Mesenchymal stem cell (in vitro differentiated cells and primary cell): ENCODE results near the gene C16orf74.

ENCODE experiments used
- DNase-seq: peaks from one replicate; pipeline ENCODE4 v3.0.0-alpha.2; 2013
- H2AFZ ChIP-seq: one replicate; pipeline ENCODE4 v1.6.1; 2013; ENCODE audit warnings: low read depth, mild to moderate bottlenecking, control low read depth, inconsistent platforms, low read length, moderate library complexity
- H2AK5ac ChIP-seq: 2 replicates; pipeline ENCODE4 v1.6.1; 2013; ENCODE audit warnings: low read length, moderate library complexity, mild to moderate bottlenecking, inconsistent platforms; ENCODE audit not compliant: severe bottlenecking
- H2BK120ac ChIP-seq: one replicate; pipeline ENCODE4 v1.6.1; 2013; ENCODE audit warnings: low read depth, mild to moderate bottlenecking, inconsistent platforms, low read length, moderate library complexity
- H2BK12ac ChIP-seq, 2 experiments: one replicate each; pipeline ENCODE4 v1.6.1; 2013; ENCODE audit warnings: inconsistent platforms in 2 of 2, low read length in 2 of 2, mild to moderate bottlenecking in 2 of 2, moderate library complexity in 2 of 2, control low read depth in 1 of 2
- H2BK15ac ChIP-seq: one replicate; pipeline ENCODE4 v1.6.1; 2013; ENCODE audit warnings: mild to moderate bottlenecking, low read depth, inconsistent platforms; ENCODE audit not compliant: poor library complexity, severe bottlenecking
- H2BK5ac ChIP-seq: 2 replicates; pipeline ENCODE4 v1.6.1; 2013; ENCODE audit warnings: low read depth, mild to moderate bottlenecking, low read length, control low read depth, inconsistent platforms; ENCODE audit not compliant: poor library complexity, severe bottlenecking
- H3K14ac ChIP-seq, 2 experiments: one replicate each; pipeline ENCODE4 v1.6.1; 2013; ENCODE audit warnings: inconsistent platforms in 2 of 2, low read length in 2 of 2, control low read depth in 1 of 2, mild to moderate bottlenecking in 1 of 2, moderate library complexity in 1 of 2
- H3K18ac ChIP-seq, 2 experiments: one replicate each; pipeline ENCODE4 v1.6.1; 2013; ENCODE audit warnings: inconsistent platforms in 2 of 2, low read length in 2 of 2, control low read depth in 1 of 2, low read depth in 1 of 2, mild to moderate bottlenecking in 1 of 2
- H3K23ac ChIP-seq, 2 experiments: one replicate each; pipeline ENCODE4 v1.6.1; 2013; ENCODE audit warnings: inconsistent platforms in 2 of 2, low read length in 2 of 2, mild to moderate bottlenecking in 2 of 2, moderate library complexity in 2 of 2, control low read depth in 1 of 2
- H3K27ac ChIP-seq: 2 replicates; pipeline ENCODE4 v1.5.1; 2013; ENCODE audit warnings: mild to moderate bottlenecking, moderate library complexity, low read length, control low read depth, inconsistent platforms; ENCODE audit not compliant: poor library complexity, severe bottlenecking
- H3K27me3 ChIP-seq, 2 experiments: 2 replicates each; pipeline versions ENCODE4 v1.6.1 to v1.7.0; 2013; ENCODE audit warnings: low read length in 2 of 2, mild to moderate bottlenecking in 2 of 2, moderate library complexity in 2 of 2, control low read depth in 1 of 2, inconsistent platforms in 1 of 2; ENCODE audit not compliant: control insufficient read depth in 1 of 2, insufficient read depth in 1 of 2
- H3K36me3 ChIP-seq, 2 experiments: 2 replicates each; pipeline versions ENCODE4 v1.6.1 to v1.7.0; 2013; ENCODE audit warnings: low read length in 2 of 2, control low read depth in 1 of 2, inconsistent platforms in 1 of 2, low read depth in 1 of 2, mild to moderate bottlenecking in 1 of 2; ENCODE audit not compliant: insufficient read depth in 2 of 2, control insufficient read depth in 1 of 2
- H3K4ac ChIP-seq, 2 experiments: one replicate each; pipeline ENCODE4 v1.6.1; 2013; ENCODE audit warnings: inconsistent platforms in 2 of 2, low read length in 2 of 2, mild to moderate bottlenecking in 2 of 2, moderate library complexity in 2 of 2, control low read depth in 1 of 2, low read depth in 1 of 2
- H3K4me1 ChIP-seq: 2 replicates; pipeline ENCODE4 v1.6.1; 2013; ENCODE audit warnings: low read depth, low read length, control low read depth; ENCODE audit not compliant: control insufficient read depth, insufficient read depth
- H3K4me2 ChIP-seq: 2 replicates; pipeline ENCODE4 v1.6.1; 2013; ENCODE audit warnings: low read length, mild to moderate bottlenecking, inconsistent platforms; ENCODE audit not compliant: poor library complexity, severe bottlenecking
- H3K4me3 ChIP-seq, 2 experiments: 2 replicates each; pipeline versions ENCODE4 v1.5.1 to v1.7.0; 2013; ENCODE audit warnings: low read length in 2 of 2, mild to moderate bottlenecking in 2 of 2, control low read depth in 1 of 2, low read depth in 1 of 2; ENCODE audit not compliant: insufficient read depth in 1 of 2
- H3K79me1 ChIP-seq: replicated peaks from 2 replicates; pipeline ENCODE4 v1.6.1; 2013; ENCODE audit warnings: mild to moderate bottlenecking, control low read depth, low read length, inconsistent platforms; ENCODE audit not compliant: poor library complexity, severe bottlenecking
- H3K9ac ChIP-seq: 2 replicates; pipeline ENCODE4 v1.7.0; 2013; ENCODE audit warnings: mild to moderate bottlenecking, low read length, moderate library complexity
- H3K9me3 ChIP-seq: 2 replicates; pipeline ENCODE4 v1.7.0; 2013; ENCODE audit warnings: mild to moderate bottlenecking, low read length; ENCODE audit not compliant: control insufficient read depth
- H4K8ac ChIP-seq: one replicate; pipeline ENCODE4 v1.6.1; 2013; ENCODE audit warnings: inconsistent platforms, mild to moderate bottlenecking, low read length, moderate library complexity
- H4K91ac ChIP-seq: one replicate; pipeline ENCODE4 v1.6.1; 2013; ENCODE audit warnings: mild to moderate bottlenecking, low read length, inconsistent platforms
- WGBS: methylation state at CpG from one replicate; pipeline ENCODE4 v1.1.7; 2013; ENCODE audit warnings: mixed read lengths; 5-methylcytosine and 5-hydroxymethylcytosine counted together

Gene C16orf74

GRCh38 chr16:85696781-85697180, 54.1 kb downstream of the C16orf74 start:
- H3K4me3 ChIP-seq: no peak overlapping the region
- H2BK15ac ChIP-seq: no peak overlapping the region
- peaks cover 3% of the 10 kb centered on the region for H3K4me1 ChIP-seq
- no peak overlapping the region for H4K91ac ChIP-seq
- H3K36me3 ChIP-seq: no peaks in the 10 kb centered on the region
- H3K9ac ChIP-seq: no peak overlapping the region
- no peak overlapping the region for H3K18ac ChIP-seq
- H3K9me3 ChIP-seq: peaks cover 4% of the 10 kb centered on the region
- H3K4me2 ChIP-seq: no peak overlapping the region
- H3K4ac ChIP-seq: no peak overlapping the region
- H2AK5ac ChIP-seq: no peak overlapping the region
- H2BK120ac ChIP-seq: no peak overlapping the region
- no peak overlapping the region for H2AFZ ChIP-seq
- no peak overlapping the region for H4K8ac ChIP-seq
- H3K27me3 ChIP-seq: peaks cover 58 to 59% of the 10 kb centered on the region in 2 experiments
- whole genome bisulfite sequencing: 97% methylated on average over 16 of the region's 16 CpGs
- H3K14ac ChIP-seq: no peak overlapping the region
- no peak overlapping the region for H3K27ac ChIP-seq
- H2BK12ac ChIP-seq: no peak overlapping the region
- no peak overlapping the region for H2BK5ac ChIP-seq
- H3K79me1 ChIP-seq: no peaks in the 10 kb centered on the region
- no peak overlapping the region for H3K23ac ChIP-seq
- DNase-seq: no peak

- DNase-seq: no peak
- H4K91ac ChIP-seq: no peak overlapping the region
- no peak overlapping the region for H3K14ac ChIP-seq
- H2BK15ac ChIP-seq: no peak overlapping the region
- H3K9ac ChIP-seq: no peak overlapping the region
- H3K4ac ChIP-seq: no peak overlapping the region
- H3K36me3 ChIP-seq: no peaks in the 10 kb centered on the region
- peaks cover 3% of the 10 kb centered on the region for H3K4me1 ChIP-seq
- H3K27ac ChIP-seq: no peak overlapping the region
- H3K18ac ChIP-seq: no peak overlapping the region
- H2AK5ac ChIP-seq: no peak overlapping the region
- no peak overlapping the region for H3K4me2 ChIP-seq
- no peak overlapping the region for H3K4me3 ChIP-seq
- H3K79me1 ChIP-seq: no peaks in the 10 kb centered on the region
- no peak overlapping the region for H2BK120ac ChIP-seq
- H3K23ac ChIP-seq: no peak overlapping the region
- no peaks in the 10 kb centered on the region for H3K9me3 ChIP-seq
- no peak overlapping the region for H2AFZ ChIP-seq
- H3K27me3 ChIP-seq: peaks cover 53 to 69% of the 10 kb centered on the region in 2 experiments
- H2BK5ac ChIP-seq: no peak overlapping the region
- no peak overlapping the region for H4K8ac ChIP-seq
- H2BK12ac ChIP-seq: no peak overlapping the region
- WGBS: 91% methylated on average over 24 of the region's 24 CpGs
Measured at GRCh38 chr16:85695196-85696128, 55.4 kb downstream of the C16orf74 start.

- peak; percentile 38 for DNase-seq
- Histone ChIP-seq H4K8ac (no peak overlapping the region), H4K91ac (no peak overlapping the region), H2BK15ac (no peak overlapping the region), H3K23ac (no peak overlapping the region), H3K4me1 (peaks cover 9% of the 10 kb centered on the region), H3K36me3 (no peaks in the 10 kb centered on the region), H3K4me2 (no peak overlapping the region), H3K79me1 (peaks cover 8% of the 10 kb centered on the region), H3K9me3 (no peaks in the 10 kb centered on the region), H3K9ac (no peak overlapping the region), H2BK12ac (no peak overlapping the region), H3K18ac (no peak overlapping the region), H3K4me3 (no peak overlapping the region), H2BK5ac (no peak overlapping the region), H3K27me3 (peaks cover 26 to 43% of the 10 kb centered on the region in 2 experiments), H2BK120ac (no peak overlapping the region), H3K4ac (no peak overlapping the region), H2AK5ac (no peak overlapping the region), H3K14ac (no peak overlapping the region), H2AFZ (no peak overlapping the region), H3K27ac (no peak overlapping the region)
- 59% methylated on average over 7 of the region's 7 CpGs for whole genome bisulfite sequencing
Measured at GRCh38 chr16:85690469-85691064, 60.3 kb downstream of the C16orf74 start.

DNA sequence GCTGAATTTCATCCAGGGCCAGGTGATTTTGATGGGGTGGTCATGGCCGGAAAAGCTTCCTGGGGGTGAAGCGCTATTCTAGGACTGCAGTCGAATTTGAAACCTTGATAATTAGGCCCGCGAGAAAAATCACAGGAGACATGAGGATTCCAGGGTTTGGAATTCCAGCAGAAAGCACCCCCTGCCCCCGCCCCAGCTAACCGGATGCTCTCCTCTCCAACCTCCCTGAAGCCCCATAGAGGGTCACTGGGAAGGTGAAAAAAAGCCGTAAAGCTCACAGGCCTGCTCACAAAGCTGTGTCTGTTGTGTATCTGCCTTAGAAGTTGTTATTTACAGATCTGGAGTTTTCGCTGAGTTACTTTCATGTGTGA, 61.0 kb downstream of the C16orf74 start:
- peaks cover 9% of the 10 kb centered on the region for H3K4me1 ChIP-seq
- H3K4me3 ChIP-seq: no peak overlapping the region
- H2AFZ ChIP-seq: no peak overlapping the region
- no peak overlapping the region for H2BK120ac ChIP-seq
- no peak for DNase-seq
- no peak overlapping the region for H4K91ac ChIP-seq
- no peak overlapping the region for H3K4ac ChIP-seq
- no peak overlapping the region for H2AK5ac ChIP-seq
- no peak overlapping the region for H3K27ac ChIP-seq
- H3K9me3 ChIP-seq: no peaks in the 10 kb centered on the region
- no peak overlapping the region for H3K9ac ChIP-seq
- peaks cover 20 to 37% of the 10 kb centered on the region in 2 experiments for H3K27me3 ChIP-seq
- no peak overlapping the region for H3K18ac ChIP-seq
- no peak overlapping the region for H2BK15ac ChIP-seq
- WGBS: 56% methylated on average over 9 of the region's 9 CpGs
- peaks cover 8% of the 10 kb centered on the region for H3K79me1 ChIP-seq
- H2BK5ac ChIP-seq: no peak overlapping the region
- no peaks in the 10 kb centered on the region for H3K36me3 ChIP-seq
- no peak overlapping the region for H3K4me2 ChIP-seq
- H4K8ac ChIP-seq: no peak overlapping the region
- no peak overlapping the region for H3K23ac ChIP-seq
- H3K14ac ChIP-seq: no peak overlapping the region
- H2BK12ac ChIP-seq: no peak overlapping the region
